H1 (cell line): ENCODE data around the gene UGT1A6. TPM values are rescaled to one million over a fixed set of nuclear protein-coding genes. Genes with fewer than 3 reads are reported as not detected.

Experiments used
- CTCF ChIA-PET: fragments of 300-600 bp; sonication (Branson Sonifier 250); formaldehyde crosslinking; loops from one replicate; lab custom pipeline; 2021; ENCODE audit not compliant: partially characterized antibody; lab: Charles Lee
- POLR2A ChIA-PET: fragments of 300-600 bp; sonication (Branson Sonifier 250); formaldehyde crosslinking; loops from one replicate; lab custom pipeline; 2021; ENCODE audit warnings: inconsistent platforms; ENCODE audit not compliant: partially characterized antibody; lab: Charles Lee
- DNase-seq, 2 experiments: peaks; one replicate each; pipeline versions ENCODE4 v3.0.0 to v3.0.0-alpha.2; 2010 to 2022; ENCODE audit warnings: low spot score in 2 of 2, low read depth in 1 of 2, mixed read lengths in 1 of 2
- FAIRE-seq: peaks from 2 replicates; lab custom pipeline; 2011; peaks lifted over from hg19 to GRCh38; lab: Jason Lieb, UNC
- H2AFZ ChIP-seq: 2 replicates; pipeline ENCODE4 v1.8.1; 2012; ENCODE audit warnings: low read length, inconsistent platforms
- H2AK5ac ChIP-seq: 2 replicates; pipeline ENCODE4 v1.6.1; 2013; ENCODE audit warnings: low read depth, low read length
- H2BK120ac ChIP-seq: replicated peaks from 2 replicates; pipeline ENCODE3; 2013; ENCODE audit warnings: low read depth, low read length, inconsistent platforms
- H2BK12ac ChIP-seq: 2 replicates; pipeline ENCODE4 v1.6.1; 2013; ENCODE audit warnings: low read depth, low read length
- H2BK15ac ChIP-seq: 2 replicates; pipeline ENCODE4 v1.6.1; 2013; ENCODE audit warnings: low read length
- H2BK20ac ChIP-seq: 2 replicates; pipeline ENCODE4 v1.6.1; 2013; ENCODE audit warnings: low read length
- H2BK5ac ChIP-seq: 2 replicates; pipeline ENCODE4 v1.6.1; 2013; ENCODE audit warnings: low read depth, low read length
- H3K14ac ChIP-seq: 2 replicates; pipeline ENCODE4 v1.6.1; 2013; ENCODE audit warnings: inconsistent platforms; ENCODE audit not compliant: insufficient read length
- H3K18ac ChIP-seq: 2 replicates; pipeline ENCODE4 v1.6.1; 2013; ENCODE audit warnings: low read length; ENCODE audit errors: extremely low read depth
- H3K23ac ChIP-seq: 2 replicates; pipeline ENCODE4 v1.6.1; 2013; ENCODE audit warnings: inconsistent platforms; ENCODE audit not compliant: insufficient read length
- H3K23me2 ChIP-seq: 2 replicates; pipeline ENCODE4 v1.6.1; 2013; ENCODE audit warnings: low read depth, low read length
- H3K27ac ChIP-seq: 2 replicates; pipeline ENCODE4 v1.6.1; 2011; ENCODE audit warnings: low read depth, low read length, inconsistent platforms
- H3K27me3 ChIP-seq, 4 experiments: replicated peaks in 1 of 4; 1 replicate in 1 of 4; 2 replicates in 3 of 4; pipeline versions ENCODE4 v1.6.1 to v1.8.1; 2011 to 2013; ENCODE audit warnings: low read length in 3 of 4, mild to moderate bottlenecking in 3 of 4, inconsistent platforms in 2 of 4, mixed read lengths in 2 of 4, moderate library complexity in 1 of 4; ENCODE audit not compliant: control insufficient read depth in 3 of 4, insufficient read depth in 3 of 4; ENCODE audit errors: extremely low read depth in 1 of 4
- H3K36me3 ChIP-seq, 4 experiments: 2 replicates each; pipeline versions ENCODE4 v1.6.1 to v1.8.1; 2011 to 2013; ENCODE audit warnings: mild to moderate bottlenecking in 4 of 4, low read length in 3 of 4, moderate library complexity in 2 of 4, control low read depth in 1 of 4, inconsistent platforms in 1 of 4; ENCODE audit not compliant: insufficient read depth in 4 of 4, control insufficient read depth in 2 of 4
- H3K4ac ChIP-seq: replicated peaks from 2 replicates; pipeline ENCODE3; 2013; ENCODE audit warnings: low read length, low read depth, mixed read lengths, inconsistent platforms; ENCODE audit not compliant: insufficient read length
- H3K4me1 ChIP-seq, 4 experiments: replicated peaks in 1 of 4; 1 replicate in 1 of 4; 2 replicates in 3 of 4; pipeline versions ENCODE4 v1.6.1 to v1.8.1; 2011 to 2013; ENCODE audit warnings: low read length in 3 of 4, inconsistent platforms in 2 of 4, mixed read lengths in 1 of 4; ENCODE audit not compliant: insufficient read depth in 4 of 4, control insufficient read depth in 3 of 4
- H3K4me2 ChIP-seq, 2 experiments: 2 replicates each; pipeline versions ENCODE4 v1.6.1 to v1.8.1; 2011 to 2013; ENCODE audit warnings: low read depth in 2 of 2, low read length in 2 of 2, control low read depth in 1 of 2, inconsistent platforms in 1 of 2, mild to moderate bottlenecking in 1 of 2; ENCODE audit not compliant: insufficient read depth in 1 of 2
- H3K4me3 ChIP-seq, 4 experiments: fragments of 200-600, 300-600 bp in 1 of 4; sonication (generic), shearing (Covaris generic), sonication (Bioruptor Twin) in 1 of 4; 2 replicates each; pipeline versions ENCODE4 v1.5.1 to v1.8.1; 2011 to 2016; ENCODE audit warnings: low read length in 4 of 4, low read depth in 3 of 4, control low read depth in 2 of 4, inconsistent platforms in 2 of 4, mild to moderate bottlenecking in 2 of 4, mixed read lengths in 1 of 4, moderate library complexity in 1 of 4; ENCODE audit not compliant: insufficient read depth in 2 of 4; ENCODE audit errors: extremely low read depth in 1 of 4
- H3K56ac ChIP-seq: replicated peaks from 2 replicates; pipeline ENCODE3; 2013; ENCODE audit warnings: low read depth, mild to moderate bottlenecking, mixed read lengths, low read length, inconsistent platforms; ENCODE audit not compliant: insufficient read length
- H3K79me1 ChIP-seq: 2 replicates; pipeline ENCODE4 v1.6.1; 2013; ENCODE audit warnings: low read depth, low read length, control low read depth
- H3K79me2 ChIP-seq, 2 experiments: 2 replicates each; pipeline versions ENCODE4 v1.6.1 to v1.8.1; 2012 to 2013; ENCODE audit warnings: low read length in 2 of 2, mild to moderate bottlenecking in 2 of 2, inconsistent platforms in 1 of 2; ENCODE audit not compliant: insufficient read depth in 2 of 2, control insufficient read depth in 1 of 2
- H3K9ac ChIP-seq, 4 experiments: replicated peaks in 1 of 4; 1 replicate in 1 of 4; 2 replicates in 3 of 4; pipeline versions ENCODE4 v1.6.1 to v1.8.1; 2011 to 2013; ENCODE audit warnings: low read depth in 3 of 4, low read length in 3 of 4, control low read depth in 2 of 4, mild to moderate bottlenecking in 2 of 4, moderate library complexity in 2 of 4, inconsistent platforms in 1 of 4; ENCODE audit errors: extremely low read depth in 1 of 4
- H3K9me3 ChIP-seq, 2 experiments: 2 replicates each; pipeline versions ENCODE4 v1.6.1 to v1.8.1; 2012 to 2013; ENCODE audit warnings: mild to moderate bottlenecking in 2 of 2, moderate library complexity in 2 of 2, control low read depth in 1 of 2, inconsistent platforms in 1 of 2, low read depth in 1 of 2, low read length in 1 of 2, mixed read lengths in 1 of 2; ENCODE audit not compliant: insufficient read depth in 2 of 2
- H4K20me1 ChIP-seq, 2 experiments: replicated peaks in 1 of 2; 2 replicates each; pipeline versions ENCODE3 to v1.8.1; 2011 to 2013; ENCODE audit warnings: inconsistent platforms in 2 of 2, low read length in 2 of 2, mild to moderate bottlenecking in 1 of 2; ENCODE audit not compliant: insufficient read depth in 2 of 2, control insufficient read depth in 1 of 2
- H4K5ac ChIP-seq: 2 replicates; pipeline ENCODE4 v1.6.1; 2013; ENCODE audit warnings: low read length, low read depth, mixed read lengths, inconsistent platforms; ENCODE audit not compliant: insufficient read length
- H4K8ac ChIP-seq: 2 replicates; pipeline ENCODE4 v1.8.0; 2013; ENCODE audit warnings: mild to moderate bottlenecking, moderate library complexity, low read length, inconsistent platforms; ENCODE audit not compliant: insufficient read depth; ENCODE audit errors: extremely low read depth
- H4K91ac ChIP-seq: replicated peaks from 2 replicates; pipeline ENCODE3; 2013; ENCODE audit warnings: low read length, mixed read lengths, inconsistent platforms; ENCODE audit not compliant: insufficient read length
- BACH1 ChIP-seq: IDR thresholded peaks from 2 replicates; pipeline ENCODE4 v1.6.1; 2012; ENCODE audit warnings: low read length, improper control_type of control experiment
- CBX5 ChIP-seq: fragments of 300-800, 300-1000 bp; sonication (generic); IDR thresholded peaks from 2 replicates; pipeline ENCODE4 v1.7.1; 2016; ENCODE audit warnings: antibody characterized with exemption, low read length, low read depth
- CREB1 ChIP-seq: IDR thresholded peaks from 2 replicates; pipeline ENCODE4 v1.6.1; 2012; ENCODE audit warnings: inconsistent platforms
- GTF2F1 ChIP-seq: IDR thresholded peaks from 2 replicates; pipeline ENCODE4 v1.6.1; 2012; ENCODE audit warnings: low read depth, low read length, improper control_type of control experiment, borderline replicate concordance
- NANOG ChIP-seq: IDR thresholded peaks from 2 replicates; pipeline ENCODE4 v1.6.1; 2011; ENCODE audit warnings: low read length, low read depth, mild to moderate bottlenecking, inconsistent platforms; ENCODE audit not compliant: insufficient read depth, poor library complexity, severe bottlenecking
- RBBP5 ChIP-seq: IDR thresholded peaks from 2 replicates; pipeline ENCODE4 v1.7.1; 2012; ENCODE audit warnings: low read depth, mild to moderate bottlenecking, inconsistent platforms, low read length, moderate library complexity, borderline replicate concordance
- WGBS, 2 experiments: shearing (Covaris generic) in 1 of 2; methylation state at CpG; one replicate each; pipeline versions ENCODE4 v1.1.6 to v1.1.7; 2013 to 2015; ENCODE audit warnings: low lambda C conversion rate in 2 of 2, mixed read lengths in 2 of 2, inconsistent platforms in 1 of 2, low coverage in 1 of 2, missing lambda C conversion rate in 1 of 2; ENCODE audit not compliant: insufficient replicate concordance in 2 of 2, insufficient coverage in 1 of 2, insufficient read length in 1 of 2; ENCODE audit errors: extremely low coverage in 1 of 2, missing lambda C conversion rate in 1 of 2; 5-methylcytosine and 5-hydroxymethylcytosine counted together
- polyA plus RNA-seq, 7 experiments: library from polyadenylated mRNA; depleted of rRNA in 3 of 7; stranded (reverse) in 5 of 7; unstranded in 2 of 7; fragments of >200 nt in 5 of 7; fragments of 200-250 nt in 2 of 7; gene quantifications; 1 replicate in 5 of 7; 2 replicates in 1 of 7; 4 replicates in 1 of 7; pipeline versions ENCODE4 v1.2.1 to v1.2.3, GENCODE V29; 2011 to 2013; ENCODE audit warnings: missing spikeins in 2 of 7, mixed read lengths in 2 of 7
- total RNA-seq: library from RNA; stranded (reverse); fragmentation: NEBNext Ultra II Directional; extraction: Animal tissue kit (Norgen Biotek cat#: 25700); gene quantifications from 2 replicates; pipeline ENCODE4 v1.2.1, GENCODE V29; 2021

Gene UGT1A6
- total and polyA plus RNA-seq, 2 of the 8 experiments (the other 6 are each of a cell fraction or from before 2014, with no cell fraction given), result not detected

DNA sequence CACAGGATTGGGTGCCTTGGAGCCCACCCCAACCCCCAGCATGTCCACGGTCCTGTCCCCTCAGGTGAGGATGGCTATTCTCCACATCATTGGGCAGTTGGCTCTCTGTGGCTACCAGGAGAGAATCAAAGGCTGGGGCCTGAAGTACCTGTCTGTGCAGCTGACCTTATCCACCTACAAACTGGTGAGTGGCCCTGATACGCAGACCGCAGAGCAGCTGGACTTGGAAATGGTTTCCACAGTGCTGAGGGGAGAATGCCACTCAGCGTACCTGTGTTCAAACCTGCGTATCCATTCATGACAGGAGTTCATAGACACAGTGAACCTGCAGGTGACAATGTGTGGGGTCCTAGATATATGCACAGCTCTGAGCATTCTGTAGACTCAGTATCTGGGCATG lies 107.0 kb downstream of the UGT1A6 start:
- Histone ChIP-seq H3K23ac (no peak overlapping the region), H3K23me2 (no peaks in the 10 kb centered on the region), H2BK12ac (no peak overlapping the region), H4K20me1 (no peaks in the 10 kb centered on the region), H3K56ac (no peak overlapping the region), H2AK5ac (no peak overlapping the region), H3K27ac (no peak overlapping the region), H2BK5ac (no peak overlapping the region), H3K4me1 (no peaks in the 10 kb centered on the region), H3K27me3 (no peaks in the 10 kb centered on the region), H2BK20ac (no peak overlapping the region), H4K91ac (no peak overlapping the region), H3K4me3 (no peak overlapping the region), H3K9me3 (peaks cover 0 to 4% of the 10 kb centered on the region in 2 experiments; a peak in 3 of 4 replicates), H3K79me2 (no peaks in the 10 kb centered on the region), H3K4ac (no peak overlapping the region), H3K9ac (no peak overlapping the region), H3K36me3 (no peaks in the 10 kb centered on the region), H3K14ac (no peak overlapping the region), H2BK15ac (no peak overlapping the region), H3K18ac (no peak overlapping the region), H2BK120ac (no peak overlapping the region), H2AFZ (no peak overlapping the region), H3K4me2 (no peak overlapping the region), H4K8ac (no peak overlapping the region), H4K5ac (no peak overlapping the region), H3K79me1 (no peaks in the 10 kb centered on the region)
- FAIRE-seq (no peak), DNase-seq (no peak)
- CTCF ChIA-PET, result no interaction called here
- WGBS, 2 experiments, result 50% methylated on average over 5 of the region's 5 CpGs; no CpG with 5 or more reads in 1 of the 2 experiments
- POLR2A ChIA-PET, result no interaction called here
- TF ChIP-seq BACH1 (no peak), NANOG (no peak), RBBP5 (no peak), CBX5 (no peak), CREB1 (no peak), GTF2F1 (no peak)
